A549 (cell line): ENCODE results near the gene EPN2. TPM values are rescaled to one million over a fixed set of nuclear protein-coding genes. Genes with fewer than 3 reads are reported as not detected.

Source experiments
- ATAC-seq, 2 experiments: fragments of 200-7000 bp in 1 of 2; fragments of >200 bp in 1 of 2; cut with Nextera tagmentation in 1 of 2; cut with Tn5 transposase in 1 of 2; 3 replicates each; pipeline versions ENCODE4 v1.8.0 to v1.9.1; 2018 to 2020; ENCODE audit warnings: mild to moderate bottlenecking in 1 of 2, moderate library complexity in 1 of 2
- CTCF ChIA-PET: fragments of 300-600 bp; sonication (Branson Sonifier 250); formaldehyde crosslinking; extraction: SDS; loops from one replicate; lab custom pipeline; 2021; ENCODE audit warnings: antibody characterized with exemption, inconsistent platforms; lab: Yijun Ruan, JAX
- POLR2A ChIA-PET: fragments of 350-600 bp; formaldehyde crosslinking; extraction: SDS; loops from one replicate; lab custom pipeline; 2021; ENCODE audit warnings: antibody characterized with exemption, inconsistent platforms; lab: Yijun Ruan, JAX
- DNase-seq, 2 experiments: peaks; one replicate each; pipeline versions ENCODE4 v3.0.0 to v3.0.0-alpha.2; 2011 to 2016; ENCODE audit warnings: low read depth in 1 of 2, low spot score in 1 of 2
- FAIRE-seq: peaks from 2 replicates; lab custom pipeline; 2011; peaks lifted over from hg19 to GRCh38; lab: Jason Lieb, UNC
- H3K27ac ChIP-seq, 2 experiments: fragments of >200 bp; sonication (Bioruptor Twin); formaldehyde crosslinking; 3 replicates each; pipeline ENCODE4 v1.5.1; 2016 to 2017
- H3K4me1 ChIP-seq: fragments of >200 bp; sonication (Bioruptor Twin); formaldehyde crosslinking; 3 replicates; pipeline ENCODE4 v1.6.1; 2016
- H3K4me2 ChIP-seq: fragments of >200 bp; sonication (Bioruptor Twin); formaldehyde crosslinking; 3 replicates; pipeline ENCODE4 v1.6.1; 2016
- H3K4me3 ChIP-seq: fragments of >200 bp; sonication (Bioruptor Twin); formaldehyde crosslinking; 3 replicates; pipeline ENCODE4 v1.5.1; 2016
- H3K9me3 ChIP-seq: fragments of >200 bp; sonication (Bioruptor Twin); formaldehyde crosslinking; 3 replicates; pipeline ENCODE4 v1.6.1; 2016
- BCL3 ChIP-seq: fragments of >200 bp; sonication (Bioruptor Twin); formaldehyde crosslinking; IDR thresholded peaks from 3 replicates; pipeline ENCODE4 v1.6.1; 2016
- BHLHE40 ChIP-seq: IDR thresholded peaks from 2 replicates; pipeline ENCODE4 v1.6.1; 2012; ENCODE audit warnings: low read depth, low read length, inconsistent platforms
- CBX2 ChIP-seq: fragments of 200-600 bp; sonication (generic); IDR thresholded peaks from 2 replicates; pipeline ENCODE4 v1.6.1; 2016; ENCODE audit warnings: low read depth, mild to moderate bottlenecking, borderline replicate concordance
- CBX8 ChIP-seq: fragments of 200-600 bp; sonication (generic); IDR thresholded peaks from 2 replicates; pipeline ENCODE4 v1.6.1; 2016
- CHD2 ChIP-seq: fragments of 150-350 bp; IDR thresholded peaks from 2 replicates; pipeline ENCODE4 v1.6.1; 2014; ENCODE audit warnings: low read length; ENCODE audit not compliant: partially characterized antibody
- CHD4 ChIP-seq: fragments of 200-600 bp; sonication (generic); IDR thresholded peaks from 2 replicates; pipeline ENCODE4 v1.6.1; 2016; ENCODE audit warnings: antibody characterized with exemption, mild to moderate bottlenecking, borderline replicate concordance
- ELK1 ChIP-seq: fragments of 150-350 bp; IDR thresholded peaks from 2 replicates; pipeline ENCODE4 v1.6.1; 2014; ENCODE audit warnings: low read depth, mild to moderate bottlenecking, low read length
- FOSB ChIP-seq: fragments of 250-450 bp; sonication (Bioruptor Pico); IDR thresholded peaks from 2 replicates; pipeline ENCODE4 v1.5.0; 2020; ENCODE audit warnings: mild to moderate bottlenecking, moderate library complexity
- HOXB13 ChIP-seq: fragments of 250-450 bp; sonication (Bioruptor Pico); IDR thresholded peaks from 2 replicates; pipeline ENCODE4 v1.5.0; 2020; ENCODE audit warnings: low read depth, mild to moderate bottlenecking, moderate library complexity
- HOXB5 ChIP-seq: fragments of 250-450 bp; sonication (Bioruptor Pico); IDR thresholded peaks from 2 replicates; pipeline ENCODE4 v1.5.0; 2020; ENCODE audit warnings: mild to moderate bottlenecking, moderate library complexity
- JUN ChIP-seq, 2 experiments: fragments of >200 bp; sonication (Bioruptor Twin); formaldehyde crosslinking; IDR thresholded peaks; 2 replicates in 1 of 2; 3 replicates in 1 of 2; pipeline ENCODE4 v1.6.1; 2016 to 2017
- JUNB ChIP-seq: fragments of >200 bp; sonication (Bioruptor Twin); formaldehyde crosslinking; IDR thresholded peaks from 2 replicates; pipeline ENCODE4 v1.6.1; 2016
- NFE2L2 ChIP-seq: fragments of 150-350 bp; conservative IDR thresholded peaks from 2 replicates; pipeline ENCODE4 v1.6.1; 2014; ENCODE audit warnings: low read length
- PHF8 ChIP-seq: fragments of 200-600 bp; sonication (generic); IDR thresholded peaks from 2 replicates; pipeline ENCODE4 v1.6.1; 2016; ENCODE audit warnings: low read depth, mild to moderate bottlenecking, antibody characterized with exemption, moderate library complexity, borderline replicate concordance
- RCOR1 ChIP-seq: fragments of 150-350 bp; IDR thresholded peaks from 2 replicates; pipeline ENCODE4 v1.6.1; 2014; ENCODE audit warnings: antibody characterized with exemption, low read length, low read depth
- SMC3 ChIP-seq: fragments of >200 bp; sonication (Bioruptor Twin); formaldehyde crosslinking; IDR thresholded peaks from 3 replicates; pipeline ENCODE4 v1.6.1; 2018; ENCODE audit warnings: inconsistent platforms
- SREBF2 ChIP-seq: fragments of 450-650 bp; IDR thresholded peaks from 2 replicates; pipeline ENCODE4 v1.6.1; 2014; ENCODE audit warnings: mild to moderate bottlenecking, moderate library complexity
- TFCP2L1 ChIP-seq: fragments of 250-450 bp; sonication (Bioruptor Pico); IDR thresholded peaks from 2 replicates; pipeline ENCODE4 v1.5.0; 2021; ENCODE audit warnings: mild to moderate bottlenecking
- TP53 ChIP-seq: fragments of 250-450 bp; sonication (Bioruptor Pico); IDR thresholded peaks from 2 replicates; pipeline ENCODE4 v1.5.0; 2021; ENCODE audit warnings: mild to moderate bottlenecking, moderate library complexity
- ZNF302 ChIP-seq: fragments of 250-450 bp; sonication (Bioruptor Pico); IDR thresholded peaks from 2 replicates; pipeline ENCODE4 v1.9.0; 2021; ENCODE audit warnings: inconsistent platforms, mild to moderate bottlenecking, moderate library complexity
- WGBS: methylation state at CpG from one replicate; pipeline ENCODE4 v1.1.6; 2017; ENCODE audit errors: missing lambda C conversion rate; 5-methylcytosine and 5-hydroxymethylcytosine counted together
- polyA plus RNA-seq, 4 experiments: library from polyadenylated mRNA; depleted of rRNA in 3 of 4; stranded (reverse); fragments of >200 nt; fragmentation: RNase III in 1 of 4; extraction: RNeasy Plus Mini Kit Qiagen cat#74134 plus additional on column Dnase treatment in 1 of 4; gene quantifications; 2 replicates in 3 of 4; 3 replicates in 1 of 4; pipeline ENCODE4 v1.2.3, GENCODE V29; 2011 to 2017
- TF ChIP-seq, protein P1 (sequence below): IDR thresholded peaks from 2 replicates; pipeline ENCODE4 v1.6.1; 2012
- TF ChIP-seq, protein P2 (sequence below): fragments of >200 bp; sonication (Bioruptor Twin); formaldehyde crosslinking; IDR thresholded peaks from 3 replicates; pipeline ENCODE4 v1.5.1; 2016
- TF ChIP-seq, protein P3 (sequence below): IDR thresholded peaks from 2 replicates; pipeline ENCODE4 v1.6.1; 2012; ENCODE audit warnings: low read depth, borderline replicate concordance

The EPN2 gene
- polyA plus RNA-seq, 2 of the 4 experiments (the other 2 are of a cell fraction), result 32.1 to 33.8 TPM

DNA sequence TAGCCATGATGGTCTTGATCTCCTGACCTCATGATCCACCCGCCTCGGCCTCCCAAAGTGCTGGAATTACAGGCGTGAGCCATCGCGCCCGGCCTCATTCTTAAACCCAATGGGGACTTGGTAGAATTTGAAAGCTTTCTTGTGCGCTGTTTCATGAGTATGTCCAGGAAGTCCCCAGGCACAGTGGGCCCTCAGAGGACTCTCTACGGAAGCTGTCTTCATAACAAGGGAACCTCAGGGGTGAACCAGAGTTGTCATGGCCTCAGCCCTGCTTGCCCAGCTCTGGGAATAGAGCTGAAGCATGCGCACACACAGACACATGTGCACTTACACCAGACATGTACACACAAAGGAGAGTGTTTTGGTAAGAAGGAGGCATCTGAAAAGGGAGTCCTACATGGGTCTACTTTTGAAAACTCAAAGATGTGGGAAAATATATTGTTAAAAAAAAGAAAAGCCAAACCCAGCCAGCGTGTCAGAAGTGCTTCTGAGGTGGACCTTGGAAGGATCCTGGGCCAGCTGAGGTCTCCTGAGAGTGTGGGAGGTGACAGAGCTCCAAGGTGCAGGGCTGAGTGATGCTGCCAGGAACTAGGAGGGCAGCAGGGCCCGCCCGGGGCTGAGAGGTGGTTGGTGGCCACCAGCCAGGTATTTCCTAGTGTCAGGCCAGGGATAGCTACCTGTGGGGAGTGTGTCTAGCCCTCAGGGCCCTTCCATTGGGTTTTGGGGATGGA is 54.6 kb downstream of the EPN2 start:
- Histone ChIP-seq H3K4me1 (no peaks in the 10 kb centered on the region), H3K27ac (no peak overlapping the region), H3K4me2 (no peak overlapping the region), H3K4me3 (no peak overlapping the region), H3K9me3 (no peaks in the 10 kb centered on the region)
- ChIA-PET POLR2A (no interaction called here), CTCF (interaction anchor here (1.0 to 2.1 kb wide), 4 partner anchors 10 to 20 kb away, joined by 3 to 6 read pairs (median 4); no protein-coding TSS in a partner anchor)
- FAIRE-seq, result no peak
- no peak for DNase-seq
- ATAC-seq, result no peak
- WGBS, result 85% methylated on average over 12 of the region's 12 CpGs
- TF ChIP-seq TFCP2L1 (no peak), ZNF302 (no peak), CBX2 (no peak), HOXB13 (CRISPR knock-in tag) (no peak), RCOR1 (no peak), JUNB (no peak), CHD2 (no peak), FOSB (CRISPR knock-in tag) (no peak), CBX8 (no peak), SMC3 (no peak), JUN (IDR thresholded peaks at IDR 0.05) (no peak), TP53 (CRISPR knock-in tag) (no peak), CHD4 (no peak)
- TF ChIP-seq, protein P1, sequence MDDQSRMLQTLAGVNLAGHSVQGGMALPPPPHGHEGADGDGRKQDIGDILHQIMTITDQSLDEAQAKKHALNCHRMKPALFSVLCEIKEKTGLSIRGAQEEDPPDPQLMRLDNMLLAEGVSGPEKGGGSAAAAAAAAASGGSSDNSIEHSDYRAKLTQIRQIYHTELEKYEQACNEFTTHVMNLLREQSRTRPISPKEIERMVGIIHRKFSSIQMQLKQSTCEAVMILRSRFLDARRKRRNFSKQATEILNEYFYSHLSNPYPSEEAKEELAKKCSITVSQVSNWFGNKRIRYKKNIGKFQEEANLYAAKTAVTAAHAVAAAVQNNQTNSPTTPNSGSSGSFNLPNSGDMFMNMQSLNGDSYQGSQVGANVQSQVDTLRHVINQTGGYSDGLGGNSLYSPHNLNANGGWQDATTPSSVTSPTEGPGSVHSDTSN, result no peak
- TF ChIP-seq, protein P2, sequence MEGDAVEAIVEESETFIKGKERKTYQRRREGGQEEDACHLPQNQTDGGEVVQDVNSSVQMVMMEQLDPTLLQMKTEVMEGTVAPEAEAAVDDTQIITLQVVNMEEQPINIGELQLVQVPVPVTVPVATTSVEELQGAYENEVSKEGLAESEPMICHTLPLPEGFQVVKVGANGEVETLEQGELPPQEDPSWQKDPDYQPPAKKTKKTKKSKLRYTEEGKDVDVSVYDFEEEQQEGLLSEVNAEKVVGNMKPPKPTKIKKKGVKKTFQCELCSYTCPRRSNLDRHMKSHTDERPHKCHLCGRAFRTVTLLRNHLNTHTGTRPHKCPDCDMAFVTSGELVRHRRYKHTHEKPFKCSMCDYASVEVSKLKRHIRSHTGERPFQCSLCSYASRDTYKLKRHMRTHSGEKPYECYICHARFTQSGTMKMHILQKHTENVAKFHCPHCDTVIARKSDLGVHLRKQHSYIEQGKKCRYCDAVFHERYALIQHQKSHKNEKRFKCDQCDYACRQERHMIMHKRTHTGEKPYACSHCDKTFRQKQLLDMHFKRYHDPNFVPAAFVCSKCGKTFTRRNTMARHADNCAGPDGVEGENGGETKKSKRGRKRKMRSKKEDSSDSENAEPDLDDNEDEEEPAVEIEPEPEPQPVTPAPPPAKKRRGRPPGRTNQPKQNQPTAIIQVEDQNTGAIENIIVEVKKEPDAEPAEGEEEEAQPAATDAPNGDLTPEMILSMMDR, result no peak
- TF ChIP-seq, protein P3, sequence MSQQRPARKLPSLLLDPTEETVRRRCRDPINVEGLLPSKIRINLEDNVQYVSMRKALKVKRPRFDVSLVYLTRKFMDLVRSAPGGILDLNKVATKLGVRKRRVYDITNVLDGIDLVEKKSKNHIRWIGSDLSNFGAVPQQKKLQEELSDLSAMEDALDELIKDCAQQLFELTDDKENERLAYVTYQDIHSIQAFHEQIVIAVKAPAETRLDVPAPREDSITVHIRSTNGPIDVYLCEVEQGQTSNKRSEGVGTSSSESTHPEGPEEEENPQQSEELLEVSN, result no peak

DNA sequence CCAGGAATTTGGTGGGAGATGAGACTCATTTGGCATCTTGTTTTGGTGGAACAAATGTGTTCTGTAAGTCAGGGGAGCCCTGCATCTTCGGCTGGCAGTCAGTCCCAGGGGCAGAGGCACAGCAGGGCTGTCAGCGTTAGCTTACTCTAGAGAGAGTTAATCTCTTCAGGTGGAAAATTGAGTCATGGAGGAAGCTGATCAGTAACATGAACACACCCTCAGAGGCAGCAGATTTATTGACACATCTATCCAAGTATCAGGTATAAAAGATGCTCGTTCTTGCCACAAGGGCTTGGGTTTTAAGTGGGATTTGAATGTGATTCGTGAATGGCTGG is 55.2 kb downstream of the EPN2 start:
- TF ChIP-seq BCL3 (no peak), SREBF2 (no peak), BHLHE40 (no peak), PHF8 (no peak), NFE2L2 (no peak), ZNF302 (no peak), ELK1 (no peak), HOXB5 (no peak)
- no peak overlapping the region for H3K4me3 ChIP-seq
- CTCF ChIA-PET, result interaction anchor here (1.0 to 2.1 kb wide), 3 partner anchors 9 to 15 kb away, joined by 3 to 6 read pairs (median 4); no protein-coding TSS in a partner anchor
- H3K9me3 ChIP-seq, result no peaks in the 10 kb centered on the region
- DNase-seq, result no peak
- H3K27ac ChIP-seq, result no peak overlapping the region
- no peaks in the 10 kb centered on the region for H3K4me1 ChIP-seq
- no peak for ATAC-seq
- 94% methylated on average over 4 of the region's 4 CpGs for WGBS
- FAIRE-seq, result no peak
- POLR2A ChIA-PET, result no interaction called here
- H3K4me2 ChIP-seq, result no peak overlapping the region
